Loucy (cell line): ENCODE results near the gene CFAP119.

ENCODE experiments used
- EZH2phosphoT487 ChIP-seq: fragments of 200-600 bp; IDR thresholded peaks from 2 replicates; pipeline ENCODE4 v1.6.1; 2018; ENCODE audit warnings: antibody characterized with exemption, mild to moderate bottlenecking, moderate library complexity, borderline replicate concordance
- TF ChIP-seq, protein P1 (sequence below): fragments of 200-600 bp; sonication (generic); conservative IDR thresholded peaks from 2 replicates; pipeline ENCODE4 v1.5.1; 2014; ENCODE audit warnings: mild to moderate bottlenecking, antibody characterized with exemption, low read length

DNA sequence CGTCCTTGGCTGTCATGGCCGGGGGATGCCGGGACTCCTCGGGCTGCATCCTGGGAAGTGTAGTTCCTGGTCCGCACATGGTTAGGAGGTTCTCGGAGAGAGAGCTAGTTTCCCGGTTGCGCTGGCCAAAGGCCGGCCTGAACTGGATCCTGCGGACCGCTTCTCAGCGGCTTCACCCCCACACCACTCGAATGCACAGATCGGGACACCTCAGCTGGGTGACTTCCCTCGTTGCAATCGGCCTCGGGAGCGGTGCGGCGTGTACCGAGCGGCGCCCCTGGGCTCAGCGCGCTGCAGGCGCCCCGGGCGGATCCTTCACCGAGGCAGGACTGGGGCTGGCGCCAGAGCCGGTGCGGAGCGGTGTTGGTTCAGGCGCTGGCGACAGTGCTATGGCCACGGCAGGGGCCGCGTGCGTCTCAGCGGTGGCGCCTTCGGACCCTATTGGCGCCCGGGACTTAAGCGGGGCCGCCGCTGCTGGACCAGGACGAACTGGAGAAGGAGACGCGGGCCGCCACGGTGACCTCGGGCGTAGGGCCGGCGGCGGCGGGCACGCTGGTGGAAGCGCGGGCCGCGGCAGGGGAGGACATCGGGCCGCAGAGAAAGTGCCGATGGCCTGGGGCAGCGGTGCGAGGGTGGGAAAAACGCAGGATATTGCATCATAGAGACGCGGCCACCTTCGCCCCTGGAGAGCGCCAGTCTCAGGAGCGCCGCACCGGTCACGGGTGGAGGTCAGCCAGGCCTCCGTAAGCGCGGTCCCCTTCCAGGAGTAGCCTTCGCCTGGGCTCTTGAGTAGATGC, 13.7 kb upstream of the CFAP119 start:
- TF ChIP-seq, protein P1, sequence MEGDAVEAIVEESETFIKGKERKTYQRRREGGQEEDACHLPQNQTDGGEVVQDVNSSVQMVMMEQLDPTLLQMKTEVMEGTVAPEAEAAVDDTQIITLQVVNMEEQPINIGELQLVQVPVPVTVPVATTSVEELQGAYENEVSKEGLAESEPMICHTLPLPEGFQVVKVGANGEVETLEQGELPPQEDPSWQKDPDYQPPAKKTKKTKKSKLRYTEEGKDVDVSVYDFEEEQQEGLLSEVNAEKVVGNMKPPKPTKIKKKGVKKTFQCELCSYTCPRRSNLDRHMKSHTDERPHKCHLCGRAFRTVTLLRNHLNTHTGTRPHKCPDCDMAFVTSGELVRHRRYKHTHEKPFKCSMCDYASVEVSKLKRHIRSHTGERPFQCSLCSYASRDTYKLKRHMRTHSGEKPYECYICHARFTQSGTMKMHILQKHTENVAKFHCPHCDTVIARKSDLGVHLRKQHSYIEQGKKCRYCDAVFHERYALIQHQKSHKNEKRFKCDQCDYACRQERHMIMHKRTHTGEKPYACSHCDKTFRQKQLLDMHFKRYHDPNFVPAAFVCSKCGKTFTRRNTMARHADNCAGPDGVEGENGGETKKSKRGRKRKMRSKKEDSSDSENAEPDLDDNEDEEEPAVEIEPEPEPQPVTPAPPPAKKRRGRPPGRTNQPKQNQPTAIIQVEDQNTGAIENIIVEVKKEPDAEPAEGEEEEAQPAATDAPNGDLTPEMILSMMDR: no peak
- TF ChIP-seq EZH2phosphoT487: no peak
